Measurements from ENCODE around the gene OSBPL1A. TPM values are rescaled to one million over a fixed set of nuclear protein-coding genes. Genes with fewer than 3 reads are reported as not detected.

The OSBPL1A gene
- polyA plus RNA-seq, 4 donors = 44.6 to 53.7 (median 50.6) TPM

DNA sequence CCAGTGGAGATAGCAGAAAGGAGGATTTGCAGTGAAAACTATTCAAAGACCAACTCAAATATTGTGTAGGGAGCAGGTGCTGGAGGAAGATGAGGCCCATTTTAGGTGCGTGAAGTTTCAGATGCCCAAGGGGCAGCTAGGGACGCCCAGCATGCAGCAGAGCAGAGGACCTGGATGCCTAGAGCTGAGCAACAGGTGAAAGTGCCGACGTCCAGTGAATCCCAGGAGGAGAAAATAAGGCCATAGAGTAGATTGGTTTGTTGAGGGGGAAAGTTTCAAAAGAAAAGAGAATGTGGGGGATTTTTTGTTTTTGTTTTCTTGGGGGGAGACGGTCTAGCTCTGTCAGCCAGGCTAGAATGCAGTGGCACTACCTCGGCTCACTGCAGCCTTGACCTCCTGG lies 53.1 kb downstream of the OSBPL1A start:
- DNase-seq (ENCODE audit: low read depth in 4 of 4, low spot score in 3 of 4) = no peak

DNA sequence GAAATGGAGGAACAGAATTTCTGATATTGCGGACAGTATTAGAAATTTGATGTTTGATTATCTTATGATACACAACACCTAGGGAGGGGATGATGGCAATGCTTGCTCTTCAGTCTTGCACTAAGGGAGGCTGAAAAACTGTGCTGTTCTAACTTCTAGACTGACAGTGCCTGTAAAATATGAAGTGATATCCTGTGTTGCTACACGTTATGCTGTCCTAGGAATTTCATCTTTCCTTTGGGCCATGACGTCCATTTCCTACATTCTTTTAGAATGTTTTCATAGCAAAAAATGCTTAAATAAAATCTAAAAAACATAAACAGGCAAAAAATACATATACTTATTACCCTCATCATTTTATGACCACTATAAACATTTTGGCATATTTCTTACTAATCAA lies 55.3 kb downstream of the OSBPL1A start:
- DNase-seq (ENCODE audit: low read depth in 4 of 4, low spot score in 3 of 4) = no peak

DNA sequence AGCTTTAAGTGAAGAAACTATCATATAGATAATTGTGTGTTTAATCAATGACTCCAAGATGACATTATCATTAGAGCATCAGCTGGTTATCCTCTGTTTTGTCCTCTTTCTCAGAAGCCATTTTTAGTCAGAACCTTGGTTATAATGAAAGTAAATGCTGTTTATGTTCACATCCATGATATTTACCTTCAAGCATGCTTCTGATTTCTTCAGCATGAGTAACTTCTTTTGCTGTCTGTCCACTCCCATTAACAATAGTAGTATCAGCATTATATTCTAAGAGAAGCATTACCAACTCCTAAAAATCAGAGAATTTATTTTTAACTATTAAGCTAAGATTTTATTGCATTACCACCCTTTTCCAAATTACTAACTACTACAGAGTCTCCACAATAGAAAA lies 56.3 kb downstream of the OSBPL1A start:
- no peak for DNase-seq (ENCODE audit: low read depth in 4 of 4, low spot score in 3 of 4)

DNA sequence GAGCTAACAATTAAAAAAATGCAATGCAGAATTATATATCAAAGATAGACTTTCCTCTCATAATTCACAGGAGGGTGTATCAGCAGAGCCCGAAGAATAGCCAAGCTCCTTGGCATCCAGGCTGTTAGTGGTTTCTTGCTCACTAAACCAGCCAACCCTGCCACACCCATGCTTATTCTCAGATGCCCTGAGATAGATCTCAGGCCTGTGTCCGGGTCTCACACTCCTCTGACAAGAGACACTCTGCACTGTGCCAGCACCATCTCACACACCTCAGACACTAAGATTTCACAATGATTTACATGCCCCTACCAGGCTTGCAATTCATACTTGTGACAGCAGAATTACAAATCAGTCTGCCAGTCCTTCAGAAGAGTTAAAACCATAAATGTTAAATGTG lies 64.5 kb downstream of the OSBPL1A start:
- no peak for DNase-seq (ENCODE audit: low read depth in 4 of 4, low spot score in 3 of 4)

DNA sequence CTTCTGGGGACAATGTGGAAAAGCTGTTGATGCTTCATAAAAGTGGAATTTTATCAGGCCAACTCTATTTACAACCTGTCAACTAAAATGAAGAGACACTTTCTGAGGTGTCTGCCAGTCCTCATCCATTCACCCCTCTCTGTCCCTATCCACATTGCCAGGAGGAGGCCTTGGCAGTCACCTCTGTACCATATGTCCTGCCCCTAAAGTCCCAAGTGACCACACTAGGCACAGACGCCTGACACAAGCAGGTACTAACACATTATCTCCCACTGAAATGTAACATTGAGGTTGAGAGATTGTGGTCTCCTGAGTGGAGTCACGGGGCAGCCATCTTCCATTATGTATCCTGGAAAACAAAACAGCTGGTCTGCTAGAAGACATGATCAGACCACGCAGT lies 71.4 kb downstream of the OSBPL1A start:
- DNase-seq (ENCODE audit: low read depth in 4 of 4, low spot score in 3 of 4) = no peak

DNA sequence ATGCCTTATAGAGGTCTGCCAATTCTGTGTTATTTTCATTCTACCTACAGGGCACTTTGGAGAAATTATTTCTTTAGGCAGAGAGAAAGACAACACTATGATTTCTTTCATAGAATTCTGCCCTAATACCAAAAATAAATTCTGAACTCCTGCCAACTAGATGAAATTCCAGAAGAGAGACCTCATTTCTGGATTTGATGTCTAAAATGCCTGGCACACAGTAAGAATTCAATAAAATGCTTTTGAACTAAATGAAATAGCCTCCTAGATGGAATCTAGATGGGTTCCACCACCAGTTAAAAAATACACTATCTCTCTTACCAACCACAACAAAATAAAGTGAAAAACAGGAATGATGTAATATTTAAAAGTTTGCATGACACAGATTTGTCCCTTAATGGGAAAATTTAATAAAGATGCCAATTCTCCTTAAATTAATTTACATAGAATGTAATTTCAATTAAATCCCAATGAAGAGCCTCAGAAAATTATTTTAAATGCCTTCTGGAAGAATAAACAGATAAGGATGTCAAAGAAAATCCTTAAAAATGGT lies 75.0 kb downstream of the OSBPL1A start:
- DNase-seq (ENCODE audit: low read depth in 4 of 4, low spot score in 3 of 4) = no peak

DNA sequence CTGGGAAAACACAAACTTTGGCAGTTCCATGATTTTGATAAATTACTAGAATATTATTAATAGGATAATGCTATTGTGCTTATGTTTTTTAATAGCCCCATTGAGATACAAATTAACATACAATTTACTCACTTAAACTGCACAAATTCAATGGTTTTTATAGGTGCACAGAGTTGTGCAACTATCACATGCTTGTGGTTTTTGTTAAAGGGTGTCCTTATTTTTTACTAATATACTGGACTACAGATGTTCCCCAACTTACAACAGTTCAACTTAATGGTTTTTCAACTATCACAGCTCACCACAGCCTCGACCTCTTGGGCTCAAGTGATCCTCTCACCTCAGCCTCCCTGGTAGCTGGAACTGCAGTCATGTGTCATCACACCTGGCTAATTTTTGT lies 76.6 kb downstream of the OSBPL1A start:
- no peak for DNase-seq (ENCODE audit: low read depth in 4 of 4, low spot score in 3 of 4)

DNA sequence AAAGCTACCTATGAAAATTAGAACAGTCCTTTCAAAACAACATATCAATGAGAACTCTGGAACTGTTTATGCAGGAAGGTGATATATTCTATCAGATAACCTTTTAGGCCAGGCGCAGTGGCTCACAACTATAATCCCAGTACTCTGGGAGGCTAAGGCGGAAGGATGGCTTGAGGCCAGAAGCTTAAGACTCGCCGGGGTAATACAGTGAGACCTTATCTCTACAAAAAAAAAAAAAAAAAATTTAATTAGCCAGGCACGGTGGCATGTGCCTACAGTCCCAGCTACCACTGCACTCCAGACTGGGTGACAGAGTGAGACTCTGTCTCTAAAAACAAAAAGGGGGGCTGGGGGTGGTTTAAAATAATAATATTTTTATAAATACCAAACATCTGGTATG lies 77.9 kb downstream of the OSBPL1A start:
- no peak for DNase-seq (ENCODE audit: low read depth in 4 of 4, low spot score in 3 of 4)

DNA sequence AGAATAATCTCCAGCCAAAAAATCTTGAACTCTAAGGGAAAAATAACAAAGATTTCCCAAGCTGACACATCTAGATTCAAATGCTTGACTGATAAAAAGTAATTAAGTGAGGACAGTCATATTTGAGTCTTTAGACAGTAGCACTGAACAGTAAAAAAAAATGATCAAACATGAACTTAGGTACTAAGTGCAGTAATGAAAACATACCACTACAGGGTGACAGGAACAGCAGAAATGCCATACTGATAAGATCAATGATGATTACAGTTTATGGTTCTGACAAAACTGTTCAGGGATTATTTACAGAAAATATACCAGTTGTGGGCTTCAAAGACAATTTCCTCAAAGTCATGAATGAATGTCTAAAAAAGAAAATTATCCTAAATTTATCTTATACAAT lies 80.3 kb downstream of the OSBPL1A start:
- no peak for DNase-seq (ENCODE audit: low read depth in 4 of 4, low spot score in 3 of 4)

DNA sequence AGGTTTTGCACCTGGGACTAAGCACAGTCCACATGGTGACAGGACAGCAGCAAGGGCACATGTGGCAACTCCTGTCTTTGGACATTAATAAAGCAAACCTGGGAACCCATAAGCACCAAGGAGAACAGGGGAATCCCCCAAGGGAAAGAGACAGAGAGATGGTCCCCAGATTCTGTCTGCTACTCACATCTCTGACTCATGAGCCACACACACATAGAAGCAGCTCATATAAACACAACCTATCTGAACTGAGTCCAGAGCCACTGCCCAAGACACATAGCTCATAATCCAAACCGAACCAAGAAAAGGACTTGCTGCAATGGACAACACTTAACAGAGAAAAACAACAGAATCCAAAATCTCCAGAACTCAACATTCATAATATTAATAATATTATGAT lies 82.5 kb downstream of the OSBPL1A start:
- no peak for DNase-seq (ENCODE audit: low read depth in 4 of 4, low spot score in 3 of 4)

DNA sequence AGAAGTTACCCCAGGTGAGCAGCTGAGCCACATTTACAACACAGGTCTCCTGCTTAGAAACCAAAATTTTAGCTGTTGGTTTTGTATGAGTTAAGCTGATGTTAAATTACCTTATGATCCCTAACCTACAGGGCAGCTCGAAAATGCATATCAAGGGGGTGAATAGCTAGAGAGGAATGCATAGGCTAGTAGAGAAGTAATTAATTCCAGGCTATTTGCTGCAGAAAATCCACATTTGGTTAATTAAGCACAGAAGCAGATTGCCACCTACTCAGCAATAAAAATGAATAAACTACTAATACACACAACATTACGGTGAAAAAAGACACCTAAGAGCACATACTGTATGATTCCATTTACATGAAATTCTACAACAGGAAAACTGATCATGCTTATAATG lies 91.4 kb downstream of the OSBPL1A start:
- no peak for DNase-seq (ENCODE audit: low read depth in 4 of 4, low spot score in 3 of 4)

DNA sequence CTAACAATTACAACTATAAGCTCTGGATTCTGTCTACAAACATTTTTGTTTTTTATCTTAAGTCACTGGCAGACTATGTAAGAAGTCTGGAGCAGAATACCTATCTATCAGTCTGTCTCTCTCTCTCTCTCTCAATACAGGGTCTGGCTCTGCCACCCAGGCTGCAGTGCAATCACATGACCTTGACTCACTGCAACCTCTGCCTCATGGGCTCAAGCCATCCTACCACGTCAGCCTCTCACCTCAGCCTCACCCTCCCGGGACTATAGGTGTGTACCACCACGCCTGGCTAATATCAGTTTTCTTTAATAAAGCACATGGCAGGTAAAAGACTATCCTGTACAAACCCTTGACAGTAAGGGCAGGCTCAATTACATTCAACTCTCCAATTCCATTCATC lies 96.9 kb downstream of the OSBPL1A start:
- DNase-seq (ENCODE audit: low read depth in 4 of 4, low spot score in 3 of 4) = no peak

DNA sequence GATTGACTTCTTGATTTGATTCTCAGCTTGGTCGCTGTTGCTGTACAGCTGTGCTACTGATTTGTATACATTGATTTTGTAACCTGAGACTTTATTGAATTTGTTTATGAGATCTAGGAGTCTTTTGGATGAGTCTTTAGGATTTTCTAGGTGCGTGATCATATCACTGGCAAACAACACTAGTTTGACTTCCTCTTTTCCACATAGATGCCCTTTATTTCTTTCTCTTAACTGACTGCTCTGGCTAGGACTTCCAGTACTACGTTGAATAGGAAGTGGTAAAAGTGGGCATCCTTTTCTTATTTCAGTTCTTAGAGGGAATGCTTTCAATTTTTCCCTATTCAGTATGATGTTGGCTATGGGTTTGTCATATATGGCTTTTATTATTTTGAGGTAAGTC lies 101.3 kb downstream of the OSBPL1A start:
- DNase-seq (ENCODE audit: low read depth in 4 of 4, low spot score in 3 of 4) = no peak

DNA sequence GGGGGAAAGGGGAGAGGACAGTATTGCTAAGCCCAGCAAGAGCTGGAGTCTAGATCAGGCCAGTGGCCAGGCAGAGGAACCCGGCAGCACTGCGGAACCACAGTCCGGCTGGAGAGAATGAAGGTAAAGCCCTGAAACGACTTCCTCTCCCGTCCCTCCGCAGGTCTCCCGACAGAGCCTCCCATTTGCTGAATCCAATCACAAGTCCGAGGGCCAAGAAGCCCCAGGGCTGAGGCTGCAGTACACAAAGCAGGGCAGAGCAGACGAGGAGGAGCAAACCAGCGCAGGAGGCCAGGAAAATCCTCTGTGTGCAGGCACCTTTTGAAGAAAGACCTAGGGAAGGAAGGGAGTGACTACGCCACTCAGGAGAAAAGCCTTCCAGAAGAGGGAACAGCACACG lies 104.4 kb downstream of the OSBPL1A start:
- no peak for DNase-seq (ENCODE audit: low read depth in 4 of 4, low spot score in 3 of 4)

DNA sequence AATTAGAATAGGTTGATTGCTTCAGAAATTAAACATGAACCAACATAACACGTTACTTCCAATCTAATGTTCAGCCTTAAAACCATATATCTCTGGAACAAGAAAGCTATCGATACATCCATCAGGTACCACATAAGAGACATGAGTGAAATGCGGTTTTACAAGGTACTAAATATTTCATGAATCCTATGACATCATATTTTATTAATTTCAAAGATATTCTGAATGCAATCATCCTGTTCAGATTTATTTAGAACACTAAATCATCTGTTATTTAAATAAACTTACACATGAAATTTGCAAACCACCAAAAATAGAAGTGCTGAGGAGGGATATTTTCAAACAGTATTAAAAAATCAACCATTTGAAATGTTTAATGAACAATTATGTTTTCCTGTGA lies 119.0 kb downstream of the OSBPL1A start:
- DNase-seq (ENCODE audit: low read depth in 4 of 4, low spot score in 3 of 4) = no peak

DNA sequence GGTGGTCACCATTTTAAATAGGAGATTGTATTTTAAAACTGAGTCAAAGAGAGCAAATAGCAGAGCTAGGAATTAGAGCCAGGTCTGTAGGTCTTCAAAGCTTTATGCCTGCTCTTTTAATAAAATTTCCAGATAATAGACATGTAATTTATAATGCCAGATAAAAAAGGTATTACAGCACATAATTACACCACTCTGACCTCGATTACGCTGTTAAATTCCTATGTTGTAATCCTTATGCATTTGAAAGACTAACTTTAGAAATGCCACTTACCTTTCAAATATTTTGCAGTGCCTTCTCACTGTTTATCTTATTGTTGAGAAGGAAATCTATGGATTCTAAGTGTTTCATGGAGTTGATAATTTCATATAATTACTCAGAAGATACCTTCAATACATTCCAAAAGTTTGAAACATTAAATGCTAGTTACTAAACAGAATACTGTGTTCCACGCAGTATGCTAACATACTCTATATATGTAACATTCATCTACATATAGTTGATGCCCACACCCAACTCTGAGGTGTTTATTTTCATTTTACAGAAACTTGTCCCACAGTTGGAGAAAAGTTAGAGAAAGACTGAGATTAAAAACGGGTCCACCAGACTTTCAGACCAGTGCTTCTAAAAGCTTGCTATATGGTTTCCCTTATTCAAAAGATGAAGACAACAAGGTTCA lies 120.0 kb downstream of the OSBPL1A start:
- DNase-seq (ENCODE audit: low read depth in 4 of 4, low spot score in 3 of 4) = no peak

DNA sequence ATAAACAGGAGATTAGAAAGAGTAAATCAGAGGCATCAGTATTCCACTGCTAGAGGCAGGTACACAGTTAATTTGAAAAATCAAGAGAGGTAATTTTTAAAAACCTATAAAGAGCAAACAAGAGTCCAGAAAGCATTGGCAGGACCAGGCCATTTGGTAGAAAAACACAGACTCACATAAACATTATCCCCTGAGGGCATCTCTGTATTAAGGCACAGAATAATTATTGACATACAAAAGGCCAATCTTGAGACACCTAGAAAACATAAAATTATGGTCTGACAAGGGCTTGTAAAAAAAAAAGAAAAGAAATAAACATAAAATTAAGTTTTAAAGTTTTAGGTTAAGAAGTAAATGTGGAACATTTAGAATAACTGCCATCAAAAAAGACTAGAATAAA lies 120.6 kb downstream of the OSBPL1A start:
- no peak for DNase-seq (ENCODE audit: low read depth in 4 of 4, low spot score in 3 of 4)

DNA sequence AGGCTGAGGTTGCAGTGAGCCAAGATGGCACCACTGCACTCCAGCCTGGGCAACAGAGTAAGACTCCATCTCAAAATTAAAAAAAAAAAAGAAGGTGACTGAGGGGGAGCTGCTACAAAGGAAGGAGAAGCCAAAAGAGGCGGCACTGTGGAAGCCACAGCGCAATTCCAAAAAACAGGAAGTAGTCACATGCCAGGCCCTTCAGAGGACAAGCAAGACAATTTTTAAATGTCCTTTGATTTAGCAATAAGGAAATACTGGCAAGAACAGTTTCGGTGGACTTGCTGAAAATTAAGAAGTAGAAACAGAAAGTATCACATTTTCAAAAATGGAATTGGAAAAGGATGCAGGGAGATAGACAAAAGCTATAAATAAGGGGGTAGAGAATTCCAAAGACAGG lies 122.8 kb downstream of the OSBPL1A start:
- DNase-seq (ENCODE audit: low read depth in 4 of 4, low spot score in 3 of 4) = no peak

DNA sequence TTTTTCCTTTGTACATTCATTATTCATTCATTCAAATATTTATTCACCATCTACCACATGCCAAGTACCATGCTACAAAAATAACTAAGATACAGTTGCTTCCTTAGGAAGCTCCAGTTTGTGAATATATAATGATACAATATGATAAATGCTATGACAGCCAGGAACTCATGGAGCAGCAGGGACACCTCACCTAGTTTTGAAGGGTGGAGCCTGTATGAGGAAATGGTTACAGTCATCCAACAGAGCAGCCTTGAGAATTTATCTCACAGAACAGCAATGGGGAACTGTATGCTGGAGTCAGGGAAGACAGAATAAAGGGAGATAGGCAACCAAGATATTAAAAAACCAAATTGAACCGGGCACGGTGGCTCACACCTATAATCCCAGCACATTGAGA lies 124.0 kb downstream of the OSBPL1A start:
- DNase-seq (ENCODE audit: low read depth in 4 of 4, low spot score in 3 of 4) = no peak

DNA sequence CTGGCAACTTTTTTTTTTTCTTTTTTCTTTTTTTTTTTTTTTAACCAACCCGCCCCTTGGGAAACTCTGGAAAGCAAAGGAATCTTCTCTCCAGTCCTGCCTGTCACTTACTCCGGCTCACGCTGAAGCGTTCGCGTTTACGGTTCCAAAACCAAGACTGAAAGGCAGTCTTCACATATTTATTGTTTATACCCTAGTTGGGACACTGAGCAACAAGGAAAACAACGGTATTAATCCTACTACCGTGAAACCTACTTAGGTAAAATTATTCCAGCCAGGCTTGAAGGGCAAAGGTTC lies 125.4 kb downstream of the OSBPL1A start:
- peak in 1 of 4 donors; percentile 16 for DNase-seq (ENCODE audit: low read depth in 4 of 4, low spot score in 3 of 4)

DNA sequence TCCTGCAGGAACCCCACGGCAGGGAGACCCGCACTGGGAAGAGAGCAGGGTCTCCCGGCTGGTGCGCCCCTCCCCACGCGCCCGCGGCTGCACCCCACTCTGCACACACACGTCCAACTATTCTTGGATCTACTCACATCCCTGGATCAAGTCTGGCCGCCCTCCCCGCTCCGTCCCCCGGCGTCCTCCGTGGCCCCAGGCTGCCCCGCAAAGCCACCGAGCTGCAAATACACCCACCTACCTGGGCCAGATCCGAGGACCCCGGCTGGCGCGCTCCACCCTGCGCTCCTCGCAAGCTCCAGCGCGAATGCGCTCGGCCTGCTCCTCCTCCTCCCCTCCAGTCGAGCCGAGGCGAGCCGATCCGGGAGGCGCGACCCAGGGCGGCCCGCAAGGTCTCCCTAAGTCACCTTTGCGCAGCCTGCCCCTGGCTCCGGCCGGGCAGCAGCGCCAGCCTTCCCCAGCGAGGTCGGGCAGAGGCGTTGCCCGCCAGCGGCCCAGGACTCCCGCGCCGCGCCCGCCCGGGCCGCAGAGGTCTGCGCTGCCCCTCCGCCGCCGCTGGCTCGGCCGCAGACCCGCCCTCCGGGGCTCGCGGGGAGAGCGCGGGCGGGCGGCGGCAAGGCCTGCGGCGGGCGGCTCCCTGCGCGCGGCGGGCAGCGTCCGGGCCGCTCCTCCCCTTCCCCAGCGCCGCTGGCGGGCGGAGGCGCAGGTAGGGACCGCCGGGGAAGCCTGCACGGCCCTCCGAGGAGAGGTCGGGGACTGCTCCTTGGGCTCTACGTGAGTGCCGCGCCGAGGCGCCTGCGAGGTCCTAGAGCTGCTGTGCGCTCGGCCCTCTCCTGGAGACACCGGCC lies 126.0 kb downstream of the OSBPL1A start:
- peak; percentile 54 to 69 (median 62) for DNase-seq (ENCODE audit: low read depth in 4 of 4, low spot score in 3 of 4)

DNA sequence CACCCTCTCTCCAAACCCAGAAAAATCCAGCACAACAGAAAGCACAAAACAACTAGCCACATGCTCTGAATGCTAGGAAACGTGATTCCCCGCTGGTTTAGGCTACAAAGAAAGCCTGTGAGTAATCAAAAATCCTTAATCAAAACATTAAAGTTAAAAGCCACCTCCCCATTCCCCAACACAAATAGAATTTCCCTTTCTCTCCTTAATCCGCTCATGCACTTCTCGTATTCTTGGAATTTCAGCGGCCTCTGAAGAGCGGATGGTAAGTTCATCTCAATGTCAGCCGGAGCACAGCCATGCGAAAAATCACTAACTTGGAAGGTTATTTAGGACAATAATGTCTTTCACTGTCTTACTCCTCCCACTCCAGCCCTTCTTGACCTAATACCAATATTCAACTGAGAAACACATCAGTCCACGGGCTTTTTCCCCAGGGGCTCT lies 126.7 kb downstream of the OSBPL1A start:
- peak; percentile 10 to 27 (median 12) for DNase-seq (ENCODE audit: low read depth in 4 of 4, low spot score in 3 of 4)
